ENCODE results near the gene BEST1.

BEST1 gene

DNA sequence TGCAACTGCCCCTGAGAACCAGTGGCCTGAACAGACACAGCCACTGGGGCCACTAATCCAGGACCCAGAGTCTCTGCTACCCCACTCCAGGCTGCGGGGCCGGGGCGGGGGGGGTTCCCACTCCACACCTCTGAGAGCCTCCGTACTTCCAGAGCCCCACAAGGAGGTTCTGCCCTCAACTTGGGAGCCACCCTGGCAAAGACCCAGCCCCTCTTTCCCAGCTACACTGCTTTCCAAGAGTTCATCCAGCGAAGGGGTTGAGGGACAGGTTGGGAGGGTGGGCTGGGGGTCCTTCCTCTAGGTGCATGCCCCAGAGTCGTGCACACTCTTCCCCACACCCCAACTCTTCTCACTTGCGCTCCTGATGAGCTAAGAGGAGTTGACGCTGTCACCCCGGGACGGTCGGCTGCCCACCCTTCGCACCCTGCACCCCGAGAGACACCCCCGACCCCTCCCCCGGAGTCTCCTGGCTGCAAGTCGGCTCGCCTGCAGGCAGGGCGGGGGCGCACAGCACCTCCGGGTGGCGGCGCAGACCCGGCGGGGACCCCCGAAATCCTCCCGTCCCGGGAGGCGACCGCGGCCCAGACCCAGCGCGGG lies 33.3 kb upstream of the BEST1 start:
- no peak for DNase-seq (ENCODE audit: low read depth)

DNA sequence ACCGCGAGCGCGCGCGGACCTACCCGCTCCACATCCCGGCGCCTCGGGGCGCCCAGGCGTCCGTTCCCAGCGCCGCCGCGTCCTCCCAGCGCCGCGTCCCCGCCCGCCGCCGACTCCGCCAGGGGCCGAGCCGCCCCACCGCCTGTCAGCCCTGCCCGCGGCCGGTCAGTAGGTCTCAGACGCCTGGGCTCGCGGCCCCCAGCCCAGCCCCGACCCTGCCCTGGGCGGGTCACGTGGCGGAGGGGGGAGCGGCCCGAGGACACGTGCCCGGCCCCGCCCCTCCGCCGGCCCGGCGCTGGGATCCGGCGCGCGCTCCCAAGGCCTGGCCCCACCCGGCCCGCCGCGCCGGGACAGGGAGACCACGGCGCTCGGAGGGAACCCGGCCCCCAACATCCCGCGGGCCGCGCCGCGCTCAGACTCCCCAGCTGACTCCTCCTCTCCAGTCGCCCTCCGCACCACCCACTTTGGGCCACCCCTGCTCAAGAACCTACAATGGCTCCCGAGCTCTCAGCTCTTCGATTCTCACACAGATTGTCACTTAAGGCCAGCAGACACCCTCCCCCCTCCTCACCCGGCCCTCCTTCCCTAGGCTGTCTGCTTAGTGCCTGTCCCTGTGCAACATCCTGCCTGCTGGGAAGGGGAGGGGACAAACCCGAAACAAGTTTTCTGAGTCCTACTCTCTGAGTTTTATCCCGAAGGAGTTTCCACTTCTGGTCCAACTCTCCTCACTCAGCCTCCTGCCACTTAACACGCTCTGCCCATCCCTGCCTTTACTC lies 32.6 kb upstream of the BEST1 start, which contains the start of gene RAB3IL1:
Gene RAB3IL1 (minus strand): TSS at position 233 of the 776 bp plus-strand sequence. CDS start 199 bp downstream, at position 34.
- DNase-seq (ENCODE audit: low read depth), result no peak

DNA sequence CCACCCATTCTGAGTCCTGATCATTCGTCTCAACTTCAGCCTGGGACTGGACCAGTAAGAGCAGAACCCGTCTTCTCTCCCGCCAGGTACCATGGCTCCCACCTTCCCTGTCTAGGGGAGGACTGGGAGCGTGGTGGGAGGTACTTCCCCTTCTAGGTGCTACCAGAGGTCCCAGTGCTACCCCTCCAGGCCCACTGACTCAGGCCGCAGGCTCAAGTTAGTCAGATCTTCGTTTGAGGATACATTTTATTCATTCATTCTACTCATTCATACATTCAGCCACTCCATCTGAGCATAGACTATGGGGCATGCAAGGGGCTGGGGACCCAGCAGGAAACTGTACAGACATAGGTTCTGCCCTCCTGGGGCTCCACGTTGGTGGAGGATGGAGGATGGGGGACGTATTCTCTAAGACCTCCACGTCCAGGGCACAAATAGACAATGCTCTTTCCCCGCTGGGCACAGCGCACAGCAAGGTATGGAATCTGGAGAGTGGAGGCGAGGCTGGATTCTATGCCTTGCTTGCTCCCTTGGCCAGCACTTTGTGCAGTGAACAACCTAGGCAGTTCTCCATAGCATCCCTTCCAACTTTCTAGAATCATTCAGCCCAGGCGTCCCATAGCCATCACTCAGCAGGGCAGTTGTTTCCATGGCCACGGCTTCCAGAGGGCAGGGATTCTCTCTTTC lies 31.8 kb upstream of the BEST1 start:
- no peak for DNase-seq (ENCODE audit: low read depth)

DNA sequence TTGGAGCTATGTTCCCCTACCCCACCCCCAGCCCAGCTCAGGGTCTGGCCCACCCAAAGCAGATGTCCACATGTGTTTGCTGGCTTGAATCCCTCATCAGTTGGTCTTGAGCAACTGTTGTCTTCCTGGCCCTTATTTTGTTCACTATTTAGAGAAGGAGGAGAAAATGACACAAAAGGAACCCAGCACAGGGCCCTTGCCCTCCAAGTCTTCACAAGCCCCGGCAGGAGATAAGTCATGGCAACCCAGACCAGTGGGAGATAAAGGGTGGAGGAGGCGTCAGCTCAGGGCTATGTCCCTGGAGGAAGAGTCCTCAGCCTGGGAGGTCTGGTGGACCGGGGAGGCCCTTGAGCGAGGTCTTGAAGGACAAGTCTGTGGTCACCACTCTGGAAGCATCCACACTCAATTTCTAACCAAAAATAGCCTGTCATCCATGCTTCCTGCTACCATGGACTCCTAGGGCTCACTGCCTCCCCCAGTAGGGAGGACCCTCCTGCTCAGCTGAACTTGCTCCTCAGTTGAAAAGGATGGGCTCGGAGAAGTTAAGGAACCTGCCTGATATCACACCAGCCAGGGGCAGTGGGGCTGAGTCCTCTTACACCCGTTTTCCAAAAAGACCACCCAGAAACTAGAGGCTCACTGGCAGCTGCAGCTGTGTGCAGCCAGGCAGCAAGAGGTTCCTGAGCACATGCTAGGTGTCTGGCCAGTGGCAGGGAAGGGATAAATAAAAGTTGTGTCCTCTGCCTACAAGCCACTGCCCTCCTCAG lies 31.0 kb upstream of the BEST1 start:
- no peak for DNase-seq (ENCODE audit: low read depth)

DNA sequence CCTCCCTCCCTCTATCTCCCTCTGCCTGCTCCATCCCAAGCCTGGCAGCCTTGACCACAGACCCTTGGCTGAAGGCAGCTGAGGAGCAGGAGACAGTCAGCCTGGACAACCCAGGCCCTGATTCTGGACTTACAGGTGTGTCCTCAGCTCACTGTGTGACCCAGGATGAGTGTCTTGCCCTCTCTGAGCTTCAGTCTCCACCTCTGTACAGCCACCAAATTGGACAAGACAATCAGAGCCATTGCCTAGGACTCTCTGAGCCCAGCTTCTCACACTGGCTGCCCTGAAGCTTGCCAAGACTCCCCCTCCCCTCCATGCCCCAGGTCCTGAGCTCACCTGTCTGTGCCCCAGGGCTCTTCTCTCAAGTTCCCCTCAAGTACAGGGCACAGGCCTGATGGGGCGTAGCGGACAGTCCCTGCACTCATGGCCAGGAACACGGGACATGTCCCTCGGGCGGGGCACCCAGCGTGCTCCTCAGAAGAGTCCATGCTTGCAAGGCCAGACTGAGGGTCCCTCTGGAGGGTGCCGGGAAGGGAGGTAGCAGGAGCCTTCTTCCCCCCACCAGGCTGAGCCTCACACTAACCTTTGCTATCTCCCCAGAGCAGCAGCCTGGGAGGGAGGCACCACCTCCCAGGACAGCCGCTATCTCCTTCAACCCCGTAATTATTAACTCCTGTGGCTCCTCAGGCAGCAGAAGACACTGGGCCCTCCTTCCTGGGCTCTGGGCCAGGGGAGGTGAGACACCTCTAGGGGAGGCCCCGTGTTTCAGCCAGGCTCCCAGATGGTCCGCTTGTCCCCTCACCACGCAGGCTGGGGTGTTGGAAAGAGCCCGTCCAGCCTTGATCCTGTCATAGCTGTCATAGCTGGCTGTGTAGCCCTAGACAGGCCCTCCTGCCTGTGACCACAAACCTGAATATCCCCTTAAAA lies 30.2 kb upstream of the BEST1 start:
- no peak for DNase-seq (ENCODE audit: low read depth)

DNA sequence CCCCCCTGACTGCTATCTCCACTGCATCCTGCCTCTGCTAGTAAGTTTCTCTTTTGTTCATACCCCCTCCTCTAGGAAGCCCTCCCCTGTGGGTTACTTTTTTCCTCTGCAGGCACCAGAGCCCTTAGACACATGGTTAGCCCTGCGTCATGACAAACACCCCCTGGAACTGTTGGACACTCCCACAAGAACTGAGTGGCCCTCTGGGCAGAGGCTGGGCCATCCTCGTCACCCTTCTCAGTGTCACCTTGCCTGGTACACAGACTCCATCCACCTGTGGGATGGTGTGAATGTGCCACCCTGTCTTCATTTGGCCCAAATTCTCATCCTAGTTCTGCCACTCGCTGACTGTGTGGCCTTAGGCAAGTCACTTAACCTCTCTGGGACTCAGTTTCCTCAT lies 28.7 kb upstream of the BEST1 start:
- no peak for DNase-seq (ENCODE audit: low read depth)

DNA sequence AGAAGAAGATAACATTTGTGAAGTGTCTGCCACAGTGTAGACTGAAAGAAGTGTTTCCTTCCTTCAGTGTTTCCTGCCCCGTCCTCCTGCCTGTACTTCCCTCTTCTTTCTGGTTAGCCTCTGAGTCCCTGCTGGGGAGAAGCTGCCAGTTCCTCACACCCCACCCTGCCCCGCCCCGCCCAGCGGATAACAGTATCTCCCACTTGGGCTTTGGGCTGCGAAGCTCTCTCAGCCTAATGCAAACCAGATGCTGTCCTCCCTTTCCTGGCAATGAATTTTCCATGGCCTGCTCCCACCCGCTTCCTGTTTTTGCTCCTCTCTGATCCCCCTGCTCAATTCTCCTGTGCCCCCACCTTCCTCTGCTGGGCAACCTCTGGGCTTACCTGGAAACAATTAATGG lies 27.6 kb upstream of the BEST1 start:
- DNase-seq (ENCODE audit: low read depth), result no peak

DNA sequence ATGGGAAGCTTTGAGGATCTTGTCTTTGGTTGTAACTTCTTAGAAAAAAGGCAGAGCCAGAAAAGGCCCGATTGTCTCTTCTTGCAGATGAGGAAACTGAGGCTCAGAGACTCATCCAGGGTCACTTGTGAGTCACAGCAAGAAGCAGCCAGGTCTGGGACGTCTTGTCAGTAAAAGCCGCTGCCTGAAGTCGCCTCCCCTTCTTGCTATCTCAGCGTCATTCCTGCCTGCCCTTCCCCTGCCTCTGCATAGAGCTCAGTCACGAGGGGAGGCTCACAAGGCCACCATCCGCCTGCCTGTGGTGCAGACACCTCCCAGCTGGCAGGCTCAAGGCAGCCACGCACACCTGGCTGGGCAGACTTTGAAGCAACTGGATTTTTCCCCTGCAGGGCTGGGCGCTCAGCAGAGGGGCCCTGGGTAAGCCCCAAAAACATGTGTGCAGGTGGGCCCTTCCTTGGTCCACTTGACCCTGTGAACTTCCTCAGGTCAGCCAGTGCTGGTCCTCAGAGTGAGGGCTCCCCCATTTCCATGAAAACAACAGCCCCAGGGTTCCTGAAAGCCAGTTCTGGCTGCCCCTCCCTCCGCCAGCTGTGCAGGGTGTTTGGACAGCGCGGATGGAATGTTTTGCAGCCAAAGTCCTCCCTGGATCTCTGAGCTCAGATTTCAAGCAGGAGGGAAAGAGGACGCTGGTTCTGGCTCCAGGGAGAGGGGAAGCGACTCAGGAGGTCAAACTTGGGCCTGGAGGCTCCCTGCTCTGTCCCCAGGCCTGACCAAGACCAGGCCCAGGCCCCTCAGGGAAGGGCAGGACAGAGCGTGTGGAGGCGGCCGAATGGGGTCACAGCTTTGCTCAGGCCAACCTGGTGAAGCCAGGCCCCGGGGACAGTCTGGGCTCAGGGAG lies 26.7 kb upstream of the BEST1 start:
- DNase-seq (ENCODE audit: low read depth), result no peak

DNA sequence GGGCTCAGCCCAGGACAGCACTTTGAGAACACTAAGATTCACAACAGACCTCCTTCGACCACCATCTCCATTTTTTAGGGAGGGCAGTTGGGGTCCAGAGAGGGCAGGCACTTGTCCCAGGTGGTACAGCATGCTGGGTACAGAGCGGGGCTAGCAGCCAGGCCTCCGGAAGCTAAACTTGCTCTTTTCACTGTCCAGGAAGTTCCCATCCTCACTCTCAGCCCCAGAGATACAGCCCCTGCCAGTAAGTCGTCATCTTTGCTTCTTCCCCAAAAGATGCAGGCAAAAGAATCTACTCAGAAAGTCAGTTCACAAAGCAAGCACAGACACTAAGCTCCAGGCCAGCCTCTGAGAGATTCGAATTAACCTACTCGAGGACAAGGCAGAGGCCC lies 26.1 kb upstream of the BEST1 start:
- no peak for DNase-seq (ENCODE audit: low read depth)

DNA sequence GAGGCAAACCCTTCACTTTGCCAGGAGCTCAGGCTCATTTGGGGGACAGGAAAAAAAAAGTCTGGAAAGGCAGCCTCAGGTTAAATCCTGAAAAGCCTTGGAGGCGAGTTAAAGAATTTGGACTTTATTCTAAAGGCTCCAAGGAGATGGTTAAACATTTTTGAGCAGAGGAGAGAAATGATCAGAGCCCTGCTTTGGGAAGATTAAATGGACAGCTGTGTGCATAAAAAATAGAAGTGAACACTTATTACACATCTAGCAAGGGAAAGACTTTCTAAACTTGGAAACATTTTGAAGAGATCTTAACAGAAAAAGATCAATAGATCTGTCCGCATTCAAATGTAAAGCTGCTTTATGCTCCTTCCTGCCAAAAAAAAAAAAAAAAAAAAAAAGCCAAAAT lies 24.4 kb upstream of the BEST1 start:
- DNase-seq (ENCODE audit: low read depth), result no peak

DNA sequence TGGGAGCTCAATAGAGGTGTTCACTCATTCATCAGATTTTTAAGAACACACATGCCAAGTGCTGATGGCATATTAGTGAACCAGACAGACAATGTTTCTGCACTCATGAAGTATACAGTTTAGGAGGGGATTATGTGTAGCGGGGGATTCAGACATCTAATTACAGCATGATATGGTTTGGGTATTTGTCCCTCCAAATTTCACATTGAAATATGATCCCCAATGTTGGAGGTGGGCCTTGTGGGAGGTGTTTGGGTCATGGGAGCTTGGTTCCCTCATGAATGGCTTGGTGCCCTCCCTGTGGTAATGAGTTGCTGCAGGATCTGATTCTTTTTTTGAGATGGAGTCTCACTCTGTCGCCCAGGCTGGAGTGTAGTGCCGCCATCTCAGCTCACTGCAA lies 23.9 kb upstream of the BEST1 start:
- no peak for DNase-seq (ENCODE audit: low read depth)

DNA sequence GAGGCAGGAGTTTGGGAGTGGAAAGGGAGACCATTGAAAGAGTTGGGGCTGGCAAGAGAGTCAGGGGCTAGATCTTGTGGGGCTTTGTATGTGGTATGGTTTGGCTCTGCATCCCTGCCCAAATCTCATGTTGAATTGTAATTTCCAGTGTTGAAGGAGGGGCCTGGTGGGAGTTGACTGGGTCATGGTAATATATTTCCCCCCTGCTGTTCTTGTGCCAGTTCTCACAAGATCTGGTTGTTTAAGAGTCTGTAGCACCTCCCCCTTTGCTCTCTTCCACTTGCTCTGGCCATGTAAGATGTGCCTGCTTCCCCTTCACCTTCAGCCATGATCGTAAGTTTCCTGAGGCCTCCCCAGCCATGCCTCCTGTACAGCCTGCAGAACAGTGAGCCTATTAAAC lies 22.6 kb upstream of the BEST1 start:
- no peak for DNase-seq (ENCODE audit: low read depth)

DNA sequence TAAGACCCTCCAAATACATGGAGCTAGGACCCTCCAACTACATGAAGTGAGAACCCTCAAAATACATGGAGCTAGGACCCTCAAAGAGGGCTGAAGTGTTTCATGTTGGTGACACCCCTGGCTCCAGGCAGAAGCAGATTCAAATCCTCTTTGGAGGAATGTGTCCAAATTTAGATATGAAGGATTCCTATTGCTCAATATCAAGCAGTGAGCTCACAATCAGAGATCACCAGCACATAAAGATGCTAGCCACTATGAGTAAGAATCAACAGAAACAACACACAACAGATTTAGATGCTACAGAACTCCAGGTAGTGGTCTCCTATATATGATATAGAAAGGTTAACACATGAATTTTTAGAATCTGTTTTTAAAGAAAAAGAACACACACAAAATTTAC lies 21.5 kb upstream of the BEST1 start:
- DNase-seq (ENCODE audit: low read depth), result no peak

DNA sequence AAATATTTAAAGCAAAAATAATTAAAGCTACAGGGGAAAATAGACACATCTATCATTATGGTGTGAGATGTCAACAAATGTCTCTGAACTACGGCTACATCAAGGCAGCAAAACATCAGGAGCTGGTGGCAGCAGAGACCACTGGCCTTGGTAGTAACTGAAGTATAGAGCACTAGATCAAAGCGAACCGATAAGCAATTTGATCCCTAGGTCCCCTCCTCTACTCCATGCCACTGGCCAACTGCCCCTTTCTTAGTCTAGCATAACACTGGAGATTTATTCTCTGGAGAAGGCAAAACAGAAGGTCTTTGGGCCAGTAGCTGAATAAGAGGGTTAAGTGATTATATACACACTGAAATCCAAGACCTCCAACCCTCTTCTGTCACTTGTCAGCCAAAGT lies 19.2 kb upstream of the BEST1 start:
- no peak for DNase-seq (ENCODE audit: low read depth)

DNA sequence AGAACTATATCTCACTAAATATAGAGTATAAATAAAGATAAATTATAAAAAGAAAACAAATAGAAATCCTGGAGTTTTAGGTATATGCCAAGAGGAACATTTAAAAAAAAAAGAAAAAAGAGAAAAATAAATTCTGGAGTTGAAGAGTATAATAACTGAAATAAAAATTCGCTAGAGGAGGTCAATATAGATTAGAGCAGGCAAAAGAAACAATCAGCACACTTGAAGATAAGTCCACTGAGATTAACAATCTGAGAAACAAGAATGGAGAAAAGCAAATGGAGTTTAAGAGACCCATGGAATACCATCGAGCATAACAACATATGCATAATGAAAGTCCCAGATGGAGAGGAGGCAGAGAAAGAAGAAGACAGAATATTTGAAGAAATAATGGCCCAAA lies 14.3 kb upstream of the BEST1 start:
- no peak for DNase-seq (ENCODE audit: low read depth)

DNA sequence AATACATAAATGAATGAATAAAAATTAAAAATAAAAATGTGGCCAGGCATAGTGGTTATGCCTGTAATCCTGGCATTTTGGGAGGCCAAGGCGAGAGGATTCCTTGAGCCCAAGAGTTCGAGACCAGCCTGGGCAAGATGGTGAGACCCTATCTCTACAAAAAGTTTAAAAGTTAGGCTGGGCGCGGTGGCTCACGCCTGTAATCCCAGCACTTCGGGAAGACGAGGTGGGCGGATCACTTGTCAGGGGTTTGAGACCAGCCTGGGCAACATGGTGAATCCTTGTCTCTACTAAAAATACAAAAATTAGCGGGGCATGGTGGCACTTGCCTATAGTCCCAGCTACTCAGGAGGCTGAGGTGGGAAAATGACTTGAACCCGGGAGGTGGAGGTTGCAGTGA lies 9.7 kb upstream of the BEST1 start:
- DNase-seq (ENCODE audit: low read depth), result no peak

DNA sequence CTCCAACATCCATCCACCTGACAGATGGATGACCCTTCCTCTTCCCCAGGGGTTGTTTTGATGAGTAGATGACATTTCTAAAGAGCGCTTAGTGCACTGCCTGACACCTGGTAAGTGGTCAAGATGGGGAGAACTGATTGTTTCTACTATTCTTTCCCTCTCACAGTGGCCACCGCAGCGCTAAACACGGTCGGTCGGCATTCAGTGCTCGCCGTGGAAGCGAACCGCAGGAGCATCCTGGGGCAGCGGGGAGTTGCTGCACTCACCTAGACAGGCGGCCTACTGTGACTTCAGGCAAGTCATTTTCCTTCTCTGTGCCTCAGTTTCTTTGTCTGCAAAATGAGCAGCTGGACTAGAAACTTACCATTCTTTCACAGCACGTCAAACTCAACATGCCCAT lies 5.0 kb upstream of the BEST1 start:
- DNase-seq (ENCODE audit: low read depth), result no peak

DNA sequence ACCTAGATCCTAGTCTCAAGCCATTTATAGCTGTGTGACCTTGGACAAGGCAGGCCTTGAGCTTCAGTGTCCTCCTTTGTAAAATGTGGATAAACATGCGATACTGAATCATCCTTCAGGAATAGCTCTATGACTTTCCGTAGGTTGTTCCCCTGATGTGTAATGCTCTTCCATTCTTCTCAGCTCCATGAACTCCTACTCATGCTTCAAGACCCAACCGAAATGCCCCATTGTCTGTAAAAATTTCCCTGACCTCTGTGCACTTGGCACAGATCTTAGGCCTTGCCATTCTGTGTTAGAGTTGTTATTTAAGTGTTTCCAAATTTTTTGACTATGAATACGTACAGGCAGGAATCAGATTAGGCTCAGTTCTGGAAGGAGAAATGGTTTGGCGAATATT lies 3.3 kb upstream of the BEST1 start:
- DNase-seq (ENCODE audit: low read depth), result no peak

DNA sequence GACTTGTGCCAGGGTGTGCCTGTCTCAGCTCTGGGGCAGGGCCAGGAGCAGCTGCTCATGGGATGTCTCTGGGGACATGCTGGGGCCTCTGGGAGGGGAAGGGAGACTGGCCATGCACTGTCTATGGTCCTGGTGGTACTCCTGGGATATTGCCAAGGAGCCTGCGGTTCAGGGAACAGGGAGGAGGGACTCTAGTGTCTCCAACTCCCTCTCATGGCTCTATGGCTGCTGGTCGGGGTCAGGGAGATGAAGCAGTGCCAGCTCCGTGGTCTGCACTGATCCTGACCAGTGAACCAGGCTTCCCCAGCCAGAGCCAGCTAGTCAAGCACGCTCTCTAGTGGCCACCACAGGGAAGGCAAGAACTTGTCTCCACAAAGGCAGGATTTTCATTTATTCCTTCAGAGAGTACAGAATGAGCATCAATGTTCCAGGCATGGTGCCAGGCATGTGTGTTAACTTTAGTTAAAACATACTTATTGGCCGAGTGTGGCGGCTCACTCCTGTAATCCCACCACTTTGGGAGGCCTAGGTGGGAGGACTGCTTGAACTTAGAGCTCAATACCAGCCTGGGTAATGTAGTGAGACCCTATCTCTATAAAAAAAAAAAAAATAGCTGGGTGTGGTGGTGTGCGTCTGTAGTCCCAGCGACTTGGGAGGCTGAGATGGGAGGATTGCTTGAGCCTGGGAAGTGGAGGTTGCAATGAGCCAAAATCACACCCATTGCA lies 2.5 kb upstream of the BEST1 start:
- DNase-seq (ENCODE audit: low read depth), result peak; percentile 52

DNA sequence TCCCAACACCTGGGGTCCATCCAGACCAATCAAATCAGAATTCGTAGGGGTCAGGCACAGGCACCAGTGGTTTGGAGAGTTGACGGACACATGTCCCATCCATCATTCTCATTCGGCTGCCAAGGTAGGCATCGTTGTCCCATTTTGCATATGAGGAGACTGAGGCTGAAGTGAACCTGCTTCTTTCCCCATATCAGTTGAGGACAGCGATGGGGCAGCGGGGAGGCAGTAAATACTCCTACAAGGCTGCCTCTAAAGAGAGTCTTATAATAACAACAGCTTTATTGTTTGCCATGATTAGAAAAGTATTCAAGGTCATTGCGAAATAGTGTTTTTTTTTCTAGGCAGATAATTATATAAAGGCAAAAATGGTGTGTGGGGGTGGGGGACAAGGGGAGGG lies 1.6 kb upstream of the BEST1 start:
- DNase-seq (ENCODE audit: low read depth), result no peak
